Gastrocnemius medialis (tissue), 4 donors: ENCODE results near the gene NLRX1. TPM values are rescaled to one million over a fixed set of nuclear protein-coding genes. Genes with fewer than 3 reads are reported as not detected.

Source experiments
- ATAC-seq, 2 donors: fragments of 150-250 bp; one replicate each; pipeline ENCODE4 v1.9.1; 2016
- DNase-seq, 2 donors: peaks; one replicate each; pipeline ENCODE4 v3.0.0-alpha.2; 2019
- H3K27ac ChIP-seq, 4 donors: fragments of 200-600 bp; sonication (generic); 1 replicate in 1 of 4; 2 replicates in 3 of 4; pipeline ENCODE4 v1.5.1; 2016 to 2018; ENCODE audit warnings: mild to moderate bottlenecking in 2 of 4, moderate library complexity in 1 of 4
- H3K27me3 ChIP-seq, 3 donors: fragments of 200-600 bp; sonication (generic) in 2 of 3; 1 replicate in 1 of 3; 2 replicates in 2 of 3; pipeline versions ENCODE4 v1.5.1 to v1.6.0; 2016 to 2019; ENCODE audit warnings: mild to moderate bottlenecking in 1 of 3, moderate library complexity in 1 of 3
- H3K36me3 ChIP-seq, 2 donors: fragments of 200-600 bp; sonication (generic) in 1 of 2; one replicate each; pipeline ENCODE4 v1.5.1; 2017 to 2018
- H3K4me1 ChIP-seq, 2 donors: fragments of 200-600 bp; sonication (generic) in 1 of 2; one replicate each; pipeline ENCODE4 v1.5.1; 2016 to 2017; ENCODE audit warnings: mild to moderate bottlenecking in 2 of 2
- H3K4me3 ChIP-seq, 4 donors: fragments of 200-600 bp; sonication (generic) in 3 of 4; 1 replicate in 1 of 4; 2 replicates in 3 of 4; pipeline ENCODE4 v1.5.1; 2016 to 2019; ENCODE audit warnings: mild to moderate bottlenecking in 2 of 4
- H3K9me3 ChIP-seq, 3 donors: fragments of 200-600 bp; sonication (generic) in 2 of 3; 1 replicate in 1 of 3; 2 replicates in 2 of 3; pipeline ENCODE4 v1.5.1; 2016 to 2019
- POLR2A ChIP-seq, 2 donors: fragments of 450-650 bp; IDR thresholded peaks; one replicate each; pipeline ENCODE4 v1.6.1; 2017; ENCODE audit warnings: antibody characterized with exemption in 2 of 2, mild to moderate bottlenecking in 2 of 2, moderate library complexity in 2 of 2
- in situ Hi-C, 4 donors: fragments of 200-750 bp; cut with MboI; loops; one replicate each; pipeline versions ENCODE4 v1.15.0 to v1.8.0; 2017; ENCODE audit warnings: low sequenced_read_pairs in 4 of 4
- intact Hi-C: fragments of 100-400 bp; cut with DNase I; formaldehyde crosslinking; loops from one replicate; pipeline ENCODE4 v1.15.1; 2023; ENCODE audit warnings: low total_unique reads
- total RNA-seq, 4 donors: library from RNA; depleted of rRNA; stranded (reverse); fragments of >200 nt; gene quantifications; one replicate each; pipeline versions ENCODE4 v1.1.0 to v1.2.3, GENCODE V29; 2016
- TF ChIP-seq, protein P1 (sequence below), 5 experiments: fragments of 450-650 bp in 3 of 5; fragments of 200-600 bp in 2 of 5; sonication (generic) in 2 of 5; IDR thresholded peaks in 4 of 5; conservative IDR thresholded peaks in 1 of 5; 1 replicate in 4 of 5; 2 replicates in 1 of 5; pipeline ENCODE4 v1.5.1; 2016 to 2019; ENCODE audit warnings: antibody characterized with exemption in 5 of 5, mild to moderate bottlenecking in 3 of 5, moderate library complexity in 3 of 5

NLRX1 gene
- total RNA-seq, 4 donors from 2014 or later = 12.2 to 21.3 (median 16.4) TPM

DNA sequence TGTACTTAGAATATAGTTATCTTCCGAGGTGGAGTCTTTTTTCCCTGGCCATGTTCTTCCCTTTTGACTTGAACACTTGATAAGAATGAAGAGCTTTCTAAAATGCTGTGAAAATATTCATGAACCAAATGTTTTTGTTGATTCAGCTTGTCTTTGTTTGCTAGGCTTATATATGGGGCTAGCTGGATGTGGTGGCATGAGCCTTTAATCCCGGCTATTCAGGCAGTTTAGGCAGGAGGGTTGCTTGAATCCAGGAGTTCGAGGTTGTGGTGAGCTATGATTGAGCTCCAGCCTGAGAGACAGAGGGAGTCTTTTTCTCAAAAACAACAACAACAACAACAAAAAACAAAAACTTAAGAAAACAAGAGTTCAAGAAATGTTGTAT lies 60.8 kb downstream of the NLRX1 start:
- Histone ChIP-seq H3K9me3 (no peaks in the 10 kb centered on the region), H3K4me1 (no peaks in the 10 kb centered on the region), H3K27ac (no peak overlapping the region), H3K4me3 (no peak overlapping the region), H3K36me3 (peaks cover 0 to 18% of the 10 kb centered on the region in 2 donors), H3K27me3 (no peaks in the 10 kb centered on the region)
- ATAC-seq = no peak
- in situ Hi-C loops = no loop called here
- intact Hi-C loops = no loop called here
- DNase-seq = no peak
- TF ChIP-seq POLR2A (IDR thresholded peaks at IDR 0.05) = no peak
- TF ChIP-seq, protein P1, sequence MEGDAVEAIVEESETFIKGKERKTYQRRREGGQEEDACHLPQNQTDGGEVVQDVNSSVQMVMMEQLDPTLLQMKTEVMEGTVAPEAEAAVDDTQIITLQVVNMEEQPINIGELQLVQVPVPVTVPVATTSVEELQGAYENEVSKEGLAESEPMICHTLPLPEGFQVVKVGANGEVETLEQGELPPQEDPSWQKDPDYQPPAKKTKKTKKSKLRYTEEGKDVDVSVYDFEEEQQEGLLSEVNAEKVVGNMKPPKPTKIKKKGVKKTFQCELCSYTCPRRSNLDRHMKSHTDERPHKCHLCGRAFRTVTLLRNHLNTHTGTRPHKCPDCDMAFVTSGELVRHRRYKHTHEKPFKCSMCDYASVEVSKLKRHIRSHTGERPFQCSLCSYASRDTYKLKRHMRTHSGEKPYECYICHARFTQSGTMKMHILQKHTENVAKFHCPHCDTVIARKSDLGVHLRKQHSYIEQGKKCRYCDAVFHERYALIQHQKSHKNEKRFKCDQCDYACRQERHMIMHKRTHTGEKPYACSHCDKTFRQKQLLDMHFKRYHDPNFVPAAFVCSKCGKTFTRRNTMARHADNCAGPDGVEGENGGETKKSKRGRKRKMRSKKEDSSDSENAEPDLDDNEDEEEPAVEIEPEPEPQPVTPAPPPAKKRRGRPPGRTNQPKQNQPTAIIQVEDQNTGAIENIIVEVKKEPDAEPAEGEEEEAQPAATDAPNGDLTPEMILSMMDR (IDR thresholded peaks at IDR 0.05 in 4 of 5, conservative IDR thresholded peaks at IDR 0.05 in 1 of 5) = no peak

DNA sequence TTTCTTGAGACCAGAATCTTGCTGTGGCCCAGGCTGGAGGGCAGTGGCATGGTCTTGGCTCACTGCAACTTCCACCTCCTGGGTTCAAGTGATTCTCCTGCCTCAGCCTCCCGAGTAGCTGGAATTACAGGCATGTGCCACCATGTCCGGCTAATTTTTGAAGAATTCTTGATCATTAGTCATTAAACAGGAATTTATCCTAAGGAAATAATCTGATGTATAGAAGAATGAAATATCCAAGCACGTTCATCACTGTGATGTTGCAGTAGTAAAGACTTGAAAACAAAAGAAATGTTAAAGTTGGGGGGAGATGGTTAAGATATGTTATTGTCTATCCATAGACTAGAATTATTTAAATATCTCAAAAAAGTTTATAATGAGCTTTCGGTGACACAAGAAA lies 61.2 kb downstream of the NLRX1 start:
- Histone ChIP-seq H3K36me3 (peaks cover 0 to 20% of the 10 kb centered on the region in 2 donors), H3K27me3 (no peaks in the 10 kb centered on the region), H3K4me3 (no peak overlapping the region), H3K9me3 (no peaks in the 10 kb centered on the region), H3K4me1 (no peaks in the 10 kb centered on the region), H3K27ac (no peak overlapping the region)
- no peak for ATAC-seq
- no peak for TF ChIP-seq POLR2A (IDR thresholded peaks at IDR 0.05)
- TF ChIP-seq, protein P1 (IDR thresholded peaks at IDR 0.05 in 4 of 5, conservative IDR thresholded peaks at IDR 0.05 in 1 of 5) = no peak
- no peak for DNase-seq
- intact Hi-C loops = no loop called here
- in situ Hi-C loops = no loop called here

Other genes starting within 250 kb of the NLRX1 start
- 10 to 100 TPM; 17.1 to 35.6 (median 23.8) TPM for gene BCL9L, start 242.8 kb upstream of the NLRX1 start, total RNA-seq
- not detected for gene UPK2, start 212.4 kb upstream of the NLRX1 start, total RNA-seq
- gene FOXR1, start 197.0 kb upstream of the NLRX1 start, total RNA-seq = not detected
- 10 to 100 TPM in 3 of 4 donors, 1 to 10 TPM in 1; 7.4 to 36.4 (median 16.1) TPM for gene CENATAC, start 170.6 kb upstream of the NLRX1 start, total RNA-seq
- 1,000 to 10,000 TPM; 1,700 to 2,567 (median 1,849) TPM for gene RPS25, start 150.4 kb upstream of the NLRX1 start, total RNA-seq
- 10 to 100 TPM; 43.0 to 82.8 (median 66.9) TPM for gene TRAPPC4, start 150.0 kb upstream of the NLRX1 start, total RNA-seq
- gene SLC37A4, start 137.8 kb upstream of the NLRX1 start, total RNA-seq = 10 to 100 TPM; 29.7 to 72.9 (median 56.4) TPM
- gene HYOU1, start 111.5 kb upstream of the NLRX1 start, total RNA-seq = 10 to 100 TPM; 18.4 to 29.2 (median 21.9) TPM
- 10 to 100 TPM; 16.5 to 25.9 (median 20.3) TPM for gene VPS11, start 100.9 kb upstream of the NLRX1 start, total RNA-seq
- 10 to 100 TPM in 3 of 4 donors, 1 to 10 TPM in 1; 8.7 to 31.1 (median 14.5) TPM for gene HMBS, start 83.8 kb upstream of the NLRX1 start, total RNA-seq
- 10 to 100 TPM in 3 of 4 donors, 1 to 10 TPM in 1; 8.9 to 34.0 (median 15.1) TPM for gene DPAGT1, start 66.9 kb upstream of the NLRX1 start, total RNA-seq
- 10 to 100 TPM; 10.0 to 30.7 (median 18.7) TPM for gene C2CD2L, start 61.4 kb upstream of the NLRX1 start, total RNA-seq
- gene HINFP, start 47.1 kb upstream of the NLRX1 start, total RNA-seq = 10 to 100 TPM in 3 of 4 donors, 1 to 10 TPM in 1; 8.1 to 17.8 (median 15.3) TPM
- not detected for gene ABCG4, start 19.7 kb upstream of the NLRX1 start, total RNA-seq
- under 1 TPM in 1 of 4 donors, not detected in 3; 0.46 TPM for gene NHERF4, start 16.8 kb downstream of the NLRX1 start, total RNA-seq
- gene CBL, start 37.6 kb downstream of the NLRX1 start, total RNA-seq = 1 to 10 TPM; 3.0 to 6.7 (median 4.5) TPM
- gene MCAM, start 148.4 kb downstream of the NLRX1 start, total RNA-seq = 100 to 1,000 TPM in 3 of 4 donors, 10 to 100 TPM in 1; 22.6 to 193 (median 123) TPM
- 1 to 10 TPM; 3.8 to 5.1 (median 4.7) TPM for gene RNF26, start 165.8 kb downstream of the NLRX1 start, total RNA-seq
- 10 to 100 TPM in 1 of 4 donors, 1 to 10 TPM in 3; 4.0 to 16.0 (median 6.0) TPM for gene C1QTNF5, start 172.2 kb downstream of the NLRX1 start, total RNA-seq
- gene MFRP, start 178.0 kb downstream of the NLRX1 start, total RNA-seq = not detected
- 100 to 1,000 TPM in 1 of 4 donors, 10 to 100 TPM in 3; 19.4 to 105 (median 46.0) TPM for gene USP2, start 213.0 kb downstream of the NLRX1 start, total RNA-seq